Transverse colon (tissue), 3 donors: ENCODE results near the gene MCCC2.

Source experiments
- POLR2A ChIP-seq: fragments of 450-650 bp; IDR thresholded peaks from one replicate; pipeline ENCODE4 v1.6.1; 2016; ENCODE audit warnings: antibody characterized with exemption, mild to moderate bottlenecking, moderate library complexity
- TF ChIP-seq, protein P1 (sequence below), 5 experiments: fragments of 200-600 bp in 3 of 5; fragments of 450-650 bp in 2 of 5; sonication (generic) in 3 of 5; IDR thresholded peaks; 1 replicate in 2 of 5; 2 replicates in 3 of 5; pipeline ENCODE4 v1.5.1; 2016 to 2017; ENCODE audit warnings: antibody characterized with exemption in 5 of 5, inconsistent platforms in 3 of 5, mild to moderate bottlenecking in 2 of 5, moderate library complexity in 1 of 5

- TF ChIP-seq, protein P1, sequence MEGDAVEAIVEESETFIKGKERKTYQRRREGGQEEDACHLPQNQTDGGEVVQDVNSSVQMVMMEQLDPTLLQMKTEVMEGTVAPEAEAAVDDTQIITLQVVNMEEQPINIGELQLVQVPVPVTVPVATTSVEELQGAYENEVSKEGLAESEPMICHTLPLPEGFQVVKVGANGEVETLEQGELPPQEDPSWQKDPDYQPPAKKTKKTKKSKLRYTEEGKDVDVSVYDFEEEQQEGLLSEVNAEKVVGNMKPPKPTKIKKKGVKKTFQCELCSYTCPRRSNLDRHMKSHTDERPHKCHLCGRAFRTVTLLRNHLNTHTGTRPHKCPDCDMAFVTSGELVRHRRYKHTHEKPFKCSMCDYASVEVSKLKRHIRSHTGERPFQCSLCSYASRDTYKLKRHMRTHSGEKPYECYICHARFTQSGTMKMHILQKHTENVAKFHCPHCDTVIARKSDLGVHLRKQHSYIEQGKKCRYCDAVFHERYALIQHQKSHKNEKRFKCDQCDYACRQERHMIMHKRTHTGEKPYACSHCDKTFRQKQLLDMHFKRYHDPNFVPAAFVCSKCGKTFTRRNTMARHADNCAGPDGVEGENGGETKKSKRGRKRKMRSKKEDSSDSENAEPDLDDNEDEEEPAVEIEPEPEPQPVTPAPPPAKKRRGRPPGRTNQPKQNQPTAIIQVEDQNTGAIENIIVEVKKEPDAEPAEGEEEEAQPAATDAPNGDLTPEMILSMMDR (IDR thresholded peaks at IDR 0.05), result peak in 1 of 5 experiments; percentile 12
- TF ChIP-seq POLR2A, result no peak
These were observed 110.8 kb downstream of the MCCC2 start for GRCh38 chr5:71697967-71698366.
